Osteoblast (primary cell): ENCODE data around the gene HMCES. TPM values are rescaled to one million over a fixed set of nuclear protein-coding genes. Genes with fewer than 3 reads are reported as not detected.

Experiments used
- DNase-seq: peaks from one replicate; pipeline ENCODE4 v3.0.0; 2011; ENCODE audit warnings: low spot score, mixed read lengths; ENCODE audit not compliant: insufficient read length; ENCODE audit errors: missing footprints
- H2AFZ ChIP-seq: 2 replicates; pipeline ENCODE4 v1.6.0; 2011; ENCODE audit warnings: mild to moderate bottlenecking, low read length
- H3K27ac ChIP-seq: 2 replicates; pipeline ENCODE4 v1.5.1; 2011; ENCODE audit warnings: mild to moderate bottlenecking, low read depth, low read length, moderate library complexity
- H3K27me3 ChIP-seq: 2 replicates; pipeline ENCODE4 v1.6.0; 2012; ENCODE audit warnings: mild to moderate bottlenecking, control low read depth, inconsistent platforms, low read length, moderate library complexity; ENCODE audit not compliant: insufficient read depth
- H3K36me3 ChIP-seq: 2 replicates; pipeline ENCODE4 v1.5.1; 2011; ENCODE audit warnings: mild to moderate bottlenecking, low read length, control low read depth, moderate library complexity; ENCODE audit not compliant: insufficient read depth
- H3K4me1 ChIP-seq: 2 replicates; pipeline ENCODE4 v1.5.1; 2011; ENCODE audit warnings: mild to moderate bottlenecking, low read length, control low read depth, moderate library complexity; ENCODE audit not compliant: insufficient read depth
- H3K4me2 ChIP-seq: 2 replicates; pipeline ENCODE4 v1.6.0; 2011; ENCODE audit warnings: mild to moderate bottlenecking, low read length; ENCODE audit not compliant: insufficient read depth
- H3K4me3 ChIP-seq: fragments of 200-600 bp; sonication (generic); 3 replicates; pipeline ENCODE4 v1.5.1; 2012; ENCODE audit warnings: mild to moderate bottlenecking, low read length, inconsistent platforms; ENCODE audit not compliant: insufficient read depth
- H3K79me2 ChIP-seq: 2 replicates; pipeline ENCODE4 v1.6.0; 2012; ENCODE audit warnings: mild to moderate bottlenecking, low read length, control low read depth, inconsistent platforms; ENCODE audit not compliant: insufficient read depth
- H3K9me3 ChIP-seq: 2 replicates; pipeline ENCODE4 v1.5.1; 2011; ENCODE audit warnings: low read depth, low read length, control low read depth
- H4K20me1 ChIP-seq: 2 replicates; pipeline ENCODE4 v1.6.0; 2012; ENCODE audit warnings: mild to moderate bottlenecking, low read length, control low read depth; ENCODE audit not compliant: insufficient read depth
- CTCF ChIP-seq: IDR thresholded peaks from 2 replicates; pipeline ENCODE4 v1.5.1; 2011; ENCODE audit warnings: mild to moderate bottlenecking, low read depth, low read length, moderate library complexity; ENCODE audit errors: extremely low read depth
- total RNA-seq: library from RNA; depleted of rRNA; stranded (reverse); fragments of >200 nt; gene quantifications from 2 replicates; pipeline ENCODE4 v1.2.3, GENCODE V29; 2012

HMCES gene
- total RNA-seq, 1 donor = 10.5 TPM

DNA sequence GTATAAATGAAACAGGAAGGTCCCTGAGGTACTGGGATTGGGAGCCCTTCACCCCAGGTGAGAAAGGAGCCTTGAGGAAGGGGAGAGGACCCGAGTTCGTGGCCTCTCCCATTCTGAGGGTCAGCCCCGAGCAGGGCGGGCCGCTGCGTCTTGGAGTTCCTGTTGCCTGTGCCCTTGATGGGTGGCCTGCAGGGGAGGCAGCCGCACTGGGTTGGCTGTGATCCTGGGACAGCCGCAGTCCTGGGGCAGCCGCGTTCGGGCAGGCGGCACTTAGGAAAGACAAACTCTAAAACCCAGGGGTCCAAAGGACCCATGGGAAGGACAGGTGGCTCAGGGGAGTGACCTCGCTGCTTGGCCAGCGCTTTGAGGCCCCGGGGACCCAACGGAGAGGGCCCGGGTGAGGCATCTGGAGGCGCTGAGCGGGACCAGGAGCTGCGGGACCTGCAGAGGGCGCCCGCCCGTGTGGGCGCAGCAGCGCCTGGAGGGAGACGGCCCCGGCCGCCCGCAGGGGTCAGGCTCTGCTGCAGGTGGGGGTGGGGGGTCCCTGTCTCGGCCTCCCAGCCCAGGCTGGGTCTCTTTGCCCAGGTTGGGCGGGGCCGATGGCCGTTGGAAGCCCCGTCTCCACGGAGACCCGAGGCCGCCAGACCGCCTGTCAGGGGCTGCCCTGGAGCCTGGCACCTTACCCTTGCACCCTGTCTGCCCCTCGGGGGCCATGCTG lies 65.1 kb downstream of the HMCES start:
- H4K20me1 ChIP-seq = no peaks in the 10 kb centered on the region
- DNase-seq = peak; percentile 98
- H3K27ac ChIP-seq = no peak overlapping the region
- TF ChIP-seq CTCF = peak; percentile 61
- H3K79me2 ChIP-seq = no peaks in the 10 kb centered on the region
- H3K4me1 ChIP-seq = peaks cover 7% of the 10 kb centered on the region
- H3K4me2 ChIP-seq = peak overlapping the region; percentile 80
- H3K27me3 ChIP-seq = peaks cover 15% of the 10 kb centered on the region
- no peaks in the 10 kb centered on the region for H3K9me3 ChIP-seq
- H3K4me3 ChIP-seq = peak overlapping the region; percentile 62
- H2AFZ ChIP-seq = peak overlapping the region; percentile 89
- H3K36me3 ChIP-seq = no peaks in the 10 kb centered on the region

DNA sequence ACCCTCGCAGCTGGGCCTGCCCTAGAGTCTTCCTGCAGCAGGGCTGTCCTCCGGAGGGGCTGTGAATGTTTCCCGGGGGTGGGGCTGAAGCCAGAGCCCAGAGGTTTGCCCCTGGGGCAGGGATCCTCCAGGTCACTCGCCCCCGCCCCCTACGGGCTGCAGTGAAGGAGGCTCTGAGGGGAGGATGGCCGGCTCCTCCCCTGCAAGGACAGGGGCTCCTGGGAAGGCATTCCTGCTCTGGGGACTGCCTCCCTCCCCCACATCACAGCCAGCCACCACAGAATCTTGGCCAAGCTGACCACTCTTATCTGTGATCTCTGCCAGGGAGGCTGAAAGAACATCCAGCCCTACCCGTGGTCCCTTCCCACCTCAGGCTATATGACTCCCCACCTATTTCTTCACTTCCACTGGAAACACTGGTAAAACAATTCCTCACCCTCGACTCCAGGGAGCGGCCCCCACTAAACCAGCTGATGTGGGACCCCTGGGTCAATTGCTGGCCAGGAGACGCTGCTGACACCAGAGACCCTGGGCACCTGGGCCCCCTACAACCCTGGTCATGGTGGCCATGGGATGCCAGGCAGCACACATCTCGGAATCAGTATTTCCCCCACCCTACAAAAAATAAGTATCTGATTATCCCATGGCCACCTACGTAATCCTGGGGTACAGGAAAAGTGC lies 66.0 kb downstream of the HMCES start:
- no peak overlapping the region for H3K27ac ChIP-seq
- no peak for TF ChIP-seq CTCF

DNA sequence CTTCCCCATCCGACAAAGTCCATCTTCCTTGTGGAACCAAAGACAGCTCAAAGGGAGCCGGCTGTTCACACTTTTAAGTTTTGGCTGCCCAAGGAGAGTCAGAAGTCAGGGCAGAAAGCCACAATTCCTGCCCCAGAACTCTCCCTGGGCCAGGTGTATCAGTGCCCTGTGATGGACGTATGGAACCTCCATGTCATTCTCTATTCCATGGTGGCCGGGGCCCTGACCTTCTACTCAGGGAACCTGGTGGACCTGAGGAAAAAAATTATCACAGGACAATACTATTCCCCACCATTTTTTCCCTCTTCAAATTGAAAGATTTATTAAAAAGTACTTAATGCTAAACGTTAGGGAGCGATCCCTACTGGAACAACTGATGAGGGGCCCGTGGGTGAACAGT lies 66.6 kb downstream of the HMCES start:
- no peaks in the 10 kb centered on the region for H4K20me1 ChIP-seq
- no peaks in the 10 kb centered on the region for H3K36me3 ChIP-seq
- no peak overlapping the region for H3K27ac ChIP-seq
- no peak overlapping the region for H2AFZ ChIP-seq
- no peaks in the 10 kb centered on the region for H3K79me2 ChIP-seq
- no peak for TF ChIP-seq CTCF
- H3K27me3 ChIP-seq = peaks cover 15% of the 10 kb centered on the region
- no peaks in the 10 kb centered on the region for H3K9me3 ChIP-seq
- no peak overlapping the region for H3K4me2 ChIP-seq
- H3K4me3 ChIP-seq = no peak overlapping the region
- peak; percentile 80 for DNase-seq
- peaks cover 7% of the 10 kb centered on the region for H3K4me1 ChIP-seq

More for the DNA sequence above, 66.0 kb downstream of the HMCES start:
- H2AFZ ChIP-seq = no peak overlapping the region
- H3K79me2 ChIP-seq = no peaks in the 10 kb centered on the region
- no peaks in the 10 kb centered on the region for H4K20me1 ChIP-seq
- peaks cover 7% of the 10 kb centered on the region for H3K4me1 ChIP-seq
- no peak overlapping the region for H3K4me3 ChIP-seq
- no peaks in the 10 kb centered on the region for H3K9me3 ChIP-seq
- H3K4me2 ChIP-seq = peak overlapping the region; percentile 80
- H3K27me3 ChIP-seq = peaks cover 15% of the 10 kb centered on the region
- H3K36me3 ChIP-seq = no peaks in the 10 kb centered on the region
- peak; percentile 76 for DNase-seq

GRCh38 chr3:129345971-129346370 lies 67.3 kb downstream of the HMCES start:
- no peaks in the 10 kb centered on the region for H3K36me3 ChIP-seq
- no peak overlapping the region for H2AFZ ChIP-seq
- no peaks in the 10 kb centered on the region for H3K9me3 ChIP-seq
- peaks cover 7% of the 10 kb centered on the region for H3K4me1 ChIP-seq
- DNase-seq = peak; percentile 87
- no peak for TF ChIP-seq CTCF
- no peaks in the 10 kb centered on the region for H3K79me2 ChIP-seq
- no peak overlapping the region for H3K4me3 ChIP-seq
- H3K27ac ChIP-seq = no peak overlapping the region
- H3K4me2 ChIP-seq = no peak overlapping the region
- no peaks in the 10 kb centered on the region for H4K20me1 ChIP-seq
- H3K27me3 ChIP-seq = peaks cover 16% of the 10 kb centered on the region
